DMS 273 (cell line): Measurements from ENCODE around the gene TSPAN11.
"Not testable (repeated sequence)": the region's sequence is repeated elsewhere in the genome, so short reads cannot be mapped to it uniquely, and the experiment has no call there.

Experiments used
- DNase-seq: peaks from one replicate; lab custom pipeline; 2025; ENCODE audit not compliant: unreplicated experiment; lab: John Stamatoyannopoulos, UW

Gene TSPAN11, protein sequence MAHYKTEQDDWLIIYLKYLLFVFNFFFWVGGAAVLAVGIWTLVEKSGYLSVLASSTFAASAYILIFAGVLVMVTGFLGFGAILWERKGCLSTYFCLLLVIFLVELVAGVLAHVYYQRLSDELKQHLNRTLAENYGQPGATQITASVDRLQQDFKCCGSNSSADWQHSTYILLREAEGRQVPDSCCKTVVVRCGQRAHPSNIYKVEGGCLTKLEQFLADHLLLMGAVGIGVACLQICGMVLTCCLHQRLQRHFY

GRCh38 chr12:30926243-30927221 is at the start of gene TSPAN11:
Gene TSPAN11 (plus strand): TSS chr12:30926748. CDS start chr12:30953992, 27,244 bp downstream.
- DNase-seq, result peak; percentile 82

GRCh38 chr12:30877105-30877875 is 49.3 kb upstream of the TSPAN11 start:
- no peak for DNase-seq

DNA sequence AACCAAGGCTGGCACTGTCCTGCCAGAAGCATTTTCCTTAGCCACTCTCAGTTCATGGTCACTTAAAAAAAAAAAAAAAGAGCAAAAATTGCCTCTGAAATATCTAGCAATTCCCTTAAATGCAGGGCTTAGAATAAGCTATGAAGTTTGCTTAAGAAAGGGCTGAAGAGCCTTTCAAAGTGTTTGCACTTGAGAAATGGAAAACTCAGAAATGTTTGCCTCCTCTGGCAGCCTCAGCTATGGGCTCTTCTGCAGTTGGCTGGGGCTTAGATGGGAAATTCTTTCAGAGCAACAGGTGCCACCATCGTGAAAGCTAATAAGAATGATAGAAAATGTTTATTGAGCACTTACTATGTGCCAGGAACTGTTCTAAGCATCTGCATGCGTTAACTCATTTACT is 48.5 kb upstream of the TSPAN11 start:
- no peak for DNase-seq

DNA sequence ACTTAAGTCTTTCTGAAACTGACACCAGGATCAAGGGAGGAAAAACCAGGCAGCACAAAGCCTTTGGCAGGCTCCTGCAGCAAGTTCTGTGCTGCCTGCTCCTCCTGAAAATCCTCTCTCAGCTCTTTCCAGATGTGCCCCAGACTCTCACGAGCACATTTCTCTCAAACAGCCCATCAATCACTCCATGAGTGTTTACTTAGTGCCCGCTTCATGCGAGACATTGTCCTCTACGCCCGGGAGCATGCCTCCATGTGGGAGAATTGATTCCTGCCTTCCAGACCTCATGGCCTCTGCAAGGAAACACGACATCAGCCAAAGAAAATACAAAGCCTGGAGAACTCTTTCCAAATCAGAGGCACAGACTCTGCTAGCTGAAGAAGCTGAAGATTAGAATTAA is 46.5 kb upstream of the TSPAN11 start:
- no peak for DNase-seq

DNA sequence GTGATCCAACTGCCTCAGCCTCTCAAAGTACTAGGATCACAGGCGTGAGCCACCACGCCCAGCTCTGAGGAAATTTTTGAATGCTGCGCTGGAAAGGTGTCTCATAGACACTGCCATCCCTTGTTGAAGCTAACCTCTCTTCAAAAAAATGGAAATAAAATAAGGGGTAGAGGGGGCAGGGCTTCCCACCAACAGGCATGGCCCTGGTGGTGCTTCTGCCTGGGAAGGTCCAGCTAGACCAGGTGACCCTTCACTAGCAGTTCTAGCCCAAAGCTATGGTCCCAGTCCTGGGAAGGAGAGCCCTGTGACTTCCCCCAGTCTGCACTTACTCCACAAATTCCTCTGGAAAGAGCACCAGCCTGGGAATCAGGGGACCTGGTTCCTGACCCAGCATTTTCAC is 45.7 kb upstream of the TSPAN11 start:
- DNase-seq, result no peak

GRCh38 chr12:30882706-30883105 is 43.8 kb upstream of the TSPAN11 start:
- DNase-seq, result peak; percentile 41

DNA sequence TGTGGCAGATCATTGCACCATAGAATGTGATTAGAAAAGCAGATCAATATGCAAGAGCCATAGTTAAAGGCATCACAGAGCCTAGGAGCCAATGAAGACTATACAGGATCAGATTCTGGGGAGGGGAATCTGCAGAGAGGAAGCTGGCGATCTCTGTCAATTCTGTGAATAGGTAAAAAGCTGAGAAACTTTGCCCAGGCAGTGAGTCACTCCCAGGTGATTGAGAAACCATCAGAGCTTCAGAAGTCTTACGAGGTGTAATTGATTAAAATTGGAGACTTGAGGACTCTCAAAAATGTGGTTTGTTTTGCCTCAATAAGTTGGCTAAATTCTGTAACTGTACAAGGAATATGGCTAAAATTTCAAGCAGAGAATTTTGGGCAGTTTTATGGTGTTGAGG is 41.7 kb upstream of the TSPAN11 start:
- DNase-seq, result no peak

DNA sequence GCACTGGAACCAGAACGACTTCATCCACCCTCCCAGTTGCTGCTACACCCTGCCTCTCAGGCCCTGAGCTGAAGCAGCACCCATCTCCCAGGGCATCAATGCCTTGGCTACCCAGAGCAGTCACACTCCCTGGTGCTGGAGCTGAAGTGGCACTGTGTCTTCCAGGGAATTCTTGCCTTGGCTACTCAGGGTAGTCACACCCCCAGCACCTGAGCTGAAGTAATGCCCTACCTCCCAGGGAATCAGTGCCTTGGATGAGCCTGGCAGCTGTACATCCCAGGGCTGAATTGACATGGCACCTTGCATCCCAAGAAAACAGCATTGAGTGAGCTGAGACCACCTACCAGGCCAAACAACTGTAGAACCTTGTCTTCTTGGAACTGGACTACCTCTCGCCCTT is 41.2 kb upstream of the TSPAN11 start:
- DNase-seq, result no peak

- no peak for DNase-seq
Observed at GRCh38 chr12:30887226-30887625, 39.3 kb upstream of the TSPAN11 start.

DNA sequence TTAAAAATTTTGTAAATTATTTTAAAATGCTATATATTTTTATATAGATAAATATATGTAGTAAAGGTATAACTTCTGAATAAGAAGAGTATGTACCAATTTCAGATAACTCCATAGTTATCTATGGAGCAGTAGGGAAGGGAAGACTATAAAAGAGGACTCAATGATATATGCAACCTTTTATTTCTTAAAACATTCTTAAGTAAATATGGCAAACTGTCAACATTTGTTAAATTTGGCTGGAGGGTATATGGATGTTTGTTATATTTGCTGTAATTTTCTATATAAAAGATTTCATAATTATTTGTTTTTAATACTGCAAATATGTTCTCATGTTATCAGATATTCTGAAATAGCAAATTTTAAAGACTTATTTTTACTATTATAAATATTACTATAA is 38.3 kb upstream of the TSPAN11 start:
- DNase-seq, result no peak

GRCh38 chr12:30894531-30894930 is 32.0 kb upstream of the TSPAN11 start:
- DNase-seq, result not testable (repeated sequence)

DNA sequence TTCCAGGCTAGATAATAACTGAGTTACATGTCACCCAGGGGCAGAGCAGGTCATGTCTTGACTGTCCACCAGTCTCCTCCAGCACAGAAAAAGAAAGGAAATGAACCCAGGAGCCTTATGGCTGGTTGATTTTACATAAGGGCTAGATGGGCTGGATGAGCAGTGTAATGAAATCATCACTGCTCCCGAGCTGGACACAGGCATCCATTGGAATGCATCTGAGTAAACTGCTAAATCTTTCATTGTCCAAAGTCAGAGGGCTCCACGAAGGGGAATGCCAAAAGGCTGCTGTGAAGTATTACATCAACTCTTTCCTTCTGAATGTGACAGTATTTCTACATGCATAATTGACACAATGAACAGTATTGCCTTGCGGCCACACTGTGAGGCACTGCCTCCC is 30.1 kb upstream of the TSPAN11 start:
- no peak for DNase-seq

DNA sequence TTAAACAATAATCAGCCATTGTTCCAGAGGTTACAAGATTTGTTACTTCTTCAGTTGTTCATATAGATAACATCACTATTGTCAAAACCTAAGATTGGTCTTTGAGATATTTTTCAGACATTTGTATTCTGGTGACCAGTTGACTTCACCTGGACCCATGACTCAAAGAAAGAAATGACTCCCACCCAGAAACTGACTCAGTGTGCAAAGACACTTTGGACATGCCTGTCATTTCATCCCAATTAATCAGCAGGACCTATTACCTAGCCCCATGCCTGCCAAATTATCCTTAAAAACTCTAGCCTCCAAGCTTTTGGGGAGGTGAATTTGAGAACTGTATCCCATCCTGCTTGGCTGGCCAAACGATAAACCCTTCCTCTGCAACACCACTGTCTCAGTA is 27.7 kb upstream of the TSPAN11 start:
- no peak for DNase-seq

DNA sequence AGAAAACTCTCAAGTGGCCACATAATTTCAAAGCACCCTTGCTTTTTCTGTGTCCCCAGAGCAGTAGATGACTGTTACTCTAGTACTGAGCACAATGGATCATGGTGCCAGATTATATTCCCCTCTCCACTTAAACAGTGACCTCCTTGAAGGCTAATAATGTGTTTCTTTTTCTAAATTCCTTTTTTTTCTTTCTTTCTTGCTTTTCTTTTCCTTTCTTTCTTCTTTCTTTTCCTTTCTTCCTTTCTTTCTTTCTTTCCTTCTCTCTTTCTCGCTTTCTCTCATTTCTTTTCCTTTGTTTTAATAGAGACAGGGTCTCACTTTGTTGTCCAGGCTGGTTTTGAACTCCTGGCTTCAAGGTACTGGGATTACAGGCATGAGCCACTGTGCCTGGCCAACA is 26.2 kb upstream of the TSPAN11 start:
- DNase-seq, result no peak

DNA sequence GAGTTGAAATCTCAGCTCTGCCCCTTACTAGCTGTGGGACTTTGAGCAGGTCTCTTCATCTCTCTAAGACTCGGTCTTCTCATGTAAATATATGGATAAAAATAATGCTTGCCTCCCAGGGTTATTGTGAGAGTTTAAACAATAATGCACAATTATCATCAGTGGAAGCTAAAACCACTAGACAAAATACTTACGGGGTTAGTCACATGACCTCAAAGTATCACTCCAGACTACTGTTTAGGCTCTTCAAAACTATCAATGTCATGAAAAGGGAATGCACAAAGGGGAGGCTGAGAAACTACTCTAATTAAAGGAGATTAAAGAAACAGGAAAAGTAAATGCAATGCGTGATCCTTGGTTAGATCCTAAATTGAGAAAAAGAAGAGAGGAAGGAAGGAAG is 24.5 kb upstream of the TSPAN11 start:
- no peak for DNase-seq

DNA sequence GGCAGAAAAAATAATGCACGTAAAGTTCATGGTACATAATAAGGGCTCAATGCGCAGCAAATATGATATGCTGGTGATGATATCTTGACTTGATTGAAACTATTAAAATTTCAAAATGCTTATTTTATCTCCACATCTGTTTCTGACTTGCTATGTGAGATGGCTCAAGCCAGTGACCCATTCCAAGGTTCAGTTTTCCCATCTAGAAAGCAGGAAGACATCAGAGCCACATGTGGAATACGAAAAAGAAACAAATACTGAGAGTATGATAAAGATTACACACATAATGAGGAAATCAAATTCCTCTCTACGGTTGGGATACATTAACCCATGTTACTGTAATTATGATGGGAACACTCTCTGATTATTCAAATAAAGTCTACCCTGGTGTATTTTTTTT is 24.0 kb upstream of the TSPAN11 start:
- DNase-seq, result no peak

DNA sequence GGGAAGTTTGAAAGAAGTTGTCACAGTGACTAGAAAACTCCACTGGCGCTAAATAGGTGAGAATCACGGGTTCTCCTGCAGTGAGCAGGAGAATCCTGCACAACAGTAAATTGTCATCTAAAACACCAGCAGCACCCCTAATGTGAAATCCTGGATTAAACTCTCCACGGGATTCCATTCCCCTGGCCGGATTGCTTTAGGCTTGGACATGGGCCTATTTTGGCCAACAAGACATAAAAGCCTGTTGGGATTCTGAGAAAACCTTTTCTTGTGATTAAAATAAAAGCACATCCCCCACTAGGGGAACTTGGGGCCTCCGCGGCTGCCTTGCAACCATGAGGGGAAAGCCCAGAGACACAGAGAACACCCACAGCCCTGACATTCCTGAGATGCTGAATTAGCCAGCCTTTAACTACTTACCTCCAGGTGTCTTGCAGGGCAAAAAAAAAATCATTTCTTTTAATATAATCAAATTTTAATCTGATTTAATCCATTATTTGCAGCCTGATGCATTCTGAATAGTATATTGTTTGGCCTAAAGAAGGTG is 21.0 kb upstream of the TSPAN11 start:
- no peak for DNase-seq

- no peak for DNase-seq
Observed at GRCh38 chr12:30908076-30908721, 18.3 kb upstream of the TSPAN11 start.

GRCh38 chr12:30908722-30909348 is 17.7 kb upstream of the TSPAN11 start:
- peak; percentile 80 for DNase-seq

GRCh38 chr12:30909349-30910037 is 17.1 kb upstream of the TSPAN11 start:
- DNase-seq, result no peak
